Keratinocyte (primary cell): Measurements from ENCODE around the gene ISOC2. TPM values are rescaled to one million over a fixed set of nuclear protein-coding genes. Genes with fewer than 3 reads are reported as not detected.

Experiments used
- DNase-seq: peaks from one replicate; pipeline ENCODE4 v3.0.0-alpha.2; 2011; ENCODE audit warnings: low read depth, missing footprints, low spot score
- FAIRE-seq: peaks from 2 replicates; lab custom pipeline; 2011; peaks lifted over from hg19 to GRCh38; lab: Jason Lieb, UNC
- H2AFZ ChIP-seq: 2 replicates; pipeline ENCODE4 v1.6.0; 2012; ENCODE audit warnings: low read length, control low read depth, inconsistent platforms; ENCODE audit not compliant: control insufficient read depth
- H3K27ac ChIP-seq: 2 replicates; pipeline ENCODE4 v1.5.1; 2011; ENCODE audit warnings: low read length; ENCODE audit not compliant: control insufficient read depth, insufficient read depth
- H3K27me3 ChIP-seq: 3 replicates; pipeline ENCODE4 v1.6.0; 2011; ENCODE audit warnings: low read length; ENCODE audit not compliant: control insufficient read depth, insufficient read depth; ENCODE audit errors: extremely low read depth
- H3K36me3 ChIP-seq, 2 experiments: 2 replicates in 1 of 2; 3 replicates in 1 of 2; pipeline ENCODE4 v1.5.1; 2011; ENCODE audit warnings: low read length in 2 of 2, mild to moderate bottlenecking in 1 of 2; ENCODE audit not compliant: control insufficient read depth in 2 of 2, insufficient read depth in 2 of 2; ENCODE audit errors: extremely low read depth in 1 of 2
- H3K4me1 ChIP-seq: 3 replicates; pipeline ENCODE4 v1.5.1; 2011; ENCODE audit warnings: low read length; ENCODE audit not compliant: control insufficient read depth, insufficient read depth; ENCODE audit errors: extremely low read depth
- H3K4me2 ChIP-seq: 3 replicates; pipeline ENCODE4 v1.6.0; 2011; ENCODE audit warnings: low read depth, low read length; ENCODE audit not compliant: control insufficient read depth, insufficient read depth; ENCODE audit errors: extremely low read depth
- H3K4me3 ChIP-seq, 3 experiments: fragments of 200-600 bp in 1 of 3; sonication (generic) in 1 of 3; 2 replicates in 2 of 3; 3 replicates in 1 of 3; pipeline ENCODE4 v1.5.1; 2011 to 2016; ENCODE audit warnings: low read length in 3 of 3, mild to moderate bottlenecking in 3 of 3, control low read depth in 2 of 3, inconsistent platforms in 1 of 3, low read depth in 1 of 3, mixed read lengths in 1 of 3, mixed run types in 1 of 3, moderate library complexity in 1 of 3; ENCODE audit not compliant: control insufficient read depth in 2 of 3, insufficient read depth in 2 of 3; ENCODE audit errors: extremely low read depth in 1 of 3
- H3K79me2 ChIP-seq: 2 replicates; pipeline ENCODE4 v1.6.0; 2012; ENCODE audit warnings: low read length; ENCODE audit not compliant: control insufficient read depth, insufficient read depth
- H3K9ac ChIP-seq: 3 replicates; pipeline ENCODE4 v1.6.0; 2011; ENCODE audit warnings: low read length; ENCODE audit not compliant: control insufficient read depth, insufficient read depth; ENCODE audit errors: extremely low read depth
- H3K9me1 ChIP-seq: 3 replicates; pipeline ENCODE4 v1.6.0; 2011; ENCODE audit warnings: low read length; ENCODE audit not compliant: control insufficient read depth, insufficient read depth; ENCODE audit errors: extremely low read depth
- H3K9me3 ChIP-seq: 2 replicates; pipeline ENCODE4 v1.5.1; 2012; ENCODE audit warnings: low read depth, low read length; ENCODE audit not compliant: control insufficient read depth
- H4K20me1 ChIP-seq: 3 replicates; pipeline ENCODE4 v1.6.0; 2011; ENCODE audit warnings: low read length; ENCODE audit not compliant: control insufficient read depth, insufficient read depth; ENCODE audit errors: extremely low read depth
- CTCF ChIP-seq, 3 experiments: IDR thresholded peaks in 1 of 3; conservative IDR thresholded peaks in 1 of 3; optimal IDR thresholded peaks in 1 of 3; 2 replicates in 2 of 3; 3 replicates in 1 of 3; pipeline versions ENCODE3 to v1.5.1; 2011; ENCODE audit warnings: low read length in 3 of 3, mild to moderate bottlenecking in 3 of 3, moderate library complexity in 2 of 3, control low read depth in 1 of 3, inconsistent platforms in 1 of 3; ENCODE audit not compliant: insufficient read depth in 2 of 3; ENCODE audit errors: extremely low read depth in 1 of 3
- EZH2 ChIP-seq: IDR thresholded peaks from one replicate; pipeline ENCODE4 v1.6.1; 2012; ENCODE audit warnings: inconsistent platforms, mild to moderate bottlenecking, low read length, moderate library complexity
- dilution Hi-C: fragments of 300-500 bp; cut with MboI; formaldehyde crosslinking; loops from one replicate; pipeline ENCODE4 v1.7.0; 2020; ENCODE audit warnings: low sequenced_read_pairs; ENCODE audit not compliant: extremely low pct_ligation_motif_present
- polyA plus RNA-seq, 5 experiments: library from polyadenylated mRNA; depleted of rRNA in 3 of 5; stranded (reverse) in 3 of 5; stranded (forward) in 1 of 5; unstranded in 1 of 5; fragments of >200 nt; gene quantifications; 1 replicate in 1 of 5; 2 replicates in 3 of 5; 3 replicates in 1 of 5; pipeline versions ENCODE4 v1.2.1 to v1.2.3, GENCODE V29; 2011 to 2012; ENCODE audit warnings: missing spikeins in 2 of 5, low read depth in 1 of 5, low replicate concordance in 1 of 5

Gene ISOC2
- polyA plus RNA-seq, 1 donor (not counting 4 experiments of a cell fraction or from before 2014, with no cell fraction given) = 24.5 TPM

GRCh38 chr19:55432241-55432959 lies 29.0 kb downstream of the ISOC2 start:
- dilution Hi-C loops = no loop called here
- FAIRE-seq = no peak
- H3K9me3 ChIP-seq = no peaks in the 10 kb centered on the region

GRCh38 chr19:55431183-55431582 lies 30.3 kb downstream of the ISOC2 start:
- Histone ChIP-seq H2AFZ (no peak overlapping the region), H3K9me1 (no peaks in the 10 kb centered on the region), H3K27me3 (peaks cover 21% of the 10 kb centered on the region), H3K4me1 (no peaks in the 10 kb centered on the region), H3K4me2 (no peak overlapping the region), H3K36me3 (no peaks in the 10 kb centered on the region), H3K9me3 (no peaks in the 10 kb centered on the region), H4K20me1 (no peaks in the 10 kb centered on the region), H3K27ac (no peak overlapping the region), H3K9ac (no peak overlapping the region), H3K4me3 (no peak overlapping the region), H3K79me2 (no peaks in the 10 kb centered on the region)
- dilution Hi-C loops = no loop called here
- DNase-seq (no peak), FAIRE-seq (no peak)
- no peak for TF ChIP-seq EZH2
- no peak for TF ChIP-seq CTCF (optimal IDR thresholded peaks at IDR 0.05 in 1 of 3, IDR thresholded peaks at IDR 0.05 in 1 of 3, conservative IDR thresholded peaks at IDR 0.05 in 1 of 3; ENCODE audit: extremely low read depth in 1 of 3, insufficient read depth in 2 of 3, low read length in 3 of 3)

More at GRCh38 chr19:55432241-55432959, 29.0 kb downstream of the ISOC2 start:
- no peaks in the 10 kb centered on the region for H3K79me2 ChIP-seq
- H3K27me3 ChIP-seq = peaks cover 21% of the 10 kb centered on the region
- no peaks in the 10 kb centered on the region for H3K36me3 ChIP-seq
- peaks cover 7% of the 10 kb centered on the region for H4K20me1 ChIP-seq
- no peak overlapping the region for H3K4me2 ChIP-seq
- H3K27ac ChIP-seq = no peak overlapping the region
- no peaks in the 10 kb centered on the region for H3K4me1 ChIP-seq
- no peak for DNase-seq
- H3K9me1 ChIP-seq = no peaks in the 10 kb centered on the region
- H2AFZ ChIP-seq = no peak overlapping the region
- TF ChIP-seq EZH2 = no peak
- no peak for TF ChIP-seq CTCF (optimal IDR thresholded peaks at IDR 0.05 in 1 of 3, IDR thresholded peaks at IDR 0.05 in 1 of 3, conservative IDR thresholded peaks at IDR 0.05 in 1 of 3; ENCODE audit: extremely low read depth in 1 of 3, insufficient read depth in 2 of 3, low read length in 3 of 3)
- no peak overlapping the region for H3K9ac ChIP-seq
- no peak overlapping the region for H3K4me3 ChIP-seq
